OCI-LY3 (cell line): ENCODE data around the gene SOX8.

Experiments
- H2AFZ ChIP-seq: fragments of 200-600, 300-600 bp; shearing (Covaris generic); 2 replicates; pipeline ENCODE4 v1.6.0; 2014; ENCODE audit warnings: antibody characterized with exemption, low read depth, low read length
- H3K27ac ChIP-seq: fragments of 200-600, 300-600 bp; sonication (generic); 2 replicates; pipeline ENCODE4 v1.5.1; 2014; ENCODE audit warnings: mild to moderate bottlenecking, low read length, moderate library complexity, mixed read lengths
- H3K27me3 ChIP-seq: fragments of 200-600, 300-600 bp; sonication (generic); 2 replicates; pipeline ENCODE4 v1.6.1; 2014; ENCODE audit warnings: low read depth, low read length, mixed read lengths
- H3K36me3 ChIP-seq: fragments of 200-600, 300-600 bp; sonication (generic); replicated peaks from 2 replicates; pipeline ENCODE3; 2014; ENCODE audit warnings: low read depth, low read length, mixed read lengths
- H3K4me1 ChIP-seq: fragments of 300-600, 200-600 bp; sonication (generic); 2 replicates; pipeline ENCODE4 v1.6.1; 2014; ENCODE audit warnings: low read length, mixed read lengths
- H3K4me2 ChIP-seq: fragments of 200-600, 300-600 bp; sonication (generic); 2 replicates; pipeline ENCODE4 v1.6.1; 2014; ENCODE audit warnings: low read length, mixed read lengths
- H3K4me3 ChIP-seq: fragments of 300-600, 200-600 bp; sonication (generic); 2 replicates; pipeline ENCODE4 v1.5.1; 2014; ENCODE audit warnings: antibody characterized with exemption, mild to moderate bottlenecking, low read length, moderate library complexity
- H3K79me2 ChIP-seq: fragments of 300-600, 200-600 bp; shearing (Covaris generic); 2 replicates; pipeline ENCODE4 v1.6.1; 2014; ENCODE audit warnings: mild to moderate bottlenecking, low read length, mixed read lengths
- H3K9ac ChIP-seq: fragments of 300-600, 200-600 bp; shearing (Covaris generic); 2 replicates; pipeline ENCODE4 v1.6.0; 2014; ENCODE audit warnings: mild to moderate bottlenecking, low read length, moderate library complexity
- H3K9me3 ChIP-seq: fragments of 200-600, 300-600 bp; shearing (Covaris generic); 2 replicates; pipeline ENCODE4 v1.6.1; 2014; ENCODE audit warnings: low read length, mixed read lengths; ENCODE audit not compliant: insufficient read depth
- H4K20me1 ChIP-seq: fragments of 200-600, 300-600 bp; sonication (generic); 2 replicates; pipeline ENCODE4 v1.6.1; 2016; ENCODE audit warnings: low read length, mixed read lengths; ENCODE audit not compliant: insufficient read depth
- EZH2phosphoT487 ChIP-seq: fragments of 200-600 bp; shearing (Covaris generic); IDR thresholded peaks from 2 replicates; pipeline ENCODE4 v1.6.1; 2018; ENCODE audit warnings: antibody characterized with exemption, mixed run types, low read depth
- TF ChIP-seq, protein P1 (sequence below): fragments of 200-600, 300-600 bp; sonication (generic); IDR thresholded peaks from 2 replicates; pipeline ENCODE4 v1.5.1; 2014; ENCODE audit warnings: antibody characterized with exemption, low read length, low read depth

SOX8 gene

GRCh38 chr16:995783-996182, 14.2 kb downstream of the SOX8 start:
- Histone ChIP-seq H3K9me3 (no peaks in the 10 kb centered on the region), H3K27me3 (peaks cover 47% of the 10 kb centered on the region), H3K4me1 (no peaks in the 10 kb centered on the region), H3K4me2 (no peak overlapping the region), H3K9ac (no peak overlapping the region), H3K36me3 (no peaks in the 10 kb centered on the region), H3K4me3 (no peak overlapping the region), H3K27ac (no peak overlapping the region), H4K20me1 (no peaks in the 10 kb centered on the region), H3K79me2 (no peaks in the 10 kb centered on the region), H2AFZ (no peak overlapping the region)
- TF ChIP-seq EZH2phosphoT487: no peak
- TF ChIP-seq, protein P1, sequence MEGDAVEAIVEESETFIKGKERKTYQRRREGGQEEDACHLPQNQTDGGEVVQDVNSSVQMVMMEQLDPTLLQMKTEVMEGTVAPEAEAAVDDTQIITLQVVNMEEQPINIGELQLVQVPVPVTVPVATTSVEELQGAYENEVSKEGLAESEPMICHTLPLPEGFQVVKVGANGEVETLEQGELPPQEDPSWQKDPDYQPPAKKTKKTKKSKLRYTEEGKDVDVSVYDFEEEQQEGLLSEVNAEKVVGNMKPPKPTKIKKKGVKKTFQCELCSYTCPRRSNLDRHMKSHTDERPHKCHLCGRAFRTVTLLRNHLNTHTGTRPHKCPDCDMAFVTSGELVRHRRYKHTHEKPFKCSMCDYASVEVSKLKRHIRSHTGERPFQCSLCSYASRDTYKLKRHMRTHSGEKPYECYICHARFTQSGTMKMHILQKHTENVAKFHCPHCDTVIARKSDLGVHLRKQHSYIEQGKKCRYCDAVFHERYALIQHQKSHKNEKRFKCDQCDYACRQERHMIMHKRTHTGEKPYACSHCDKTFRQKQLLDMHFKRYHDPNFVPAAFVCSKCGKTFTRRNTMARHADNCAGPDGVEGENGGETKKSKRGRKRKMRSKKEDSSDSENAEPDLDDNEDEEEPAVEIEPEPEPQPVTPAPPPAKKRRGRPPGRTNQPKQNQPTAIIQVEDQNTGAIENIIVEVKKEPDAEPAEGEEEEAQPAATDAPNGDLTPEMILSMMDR: no peak

DNA sequence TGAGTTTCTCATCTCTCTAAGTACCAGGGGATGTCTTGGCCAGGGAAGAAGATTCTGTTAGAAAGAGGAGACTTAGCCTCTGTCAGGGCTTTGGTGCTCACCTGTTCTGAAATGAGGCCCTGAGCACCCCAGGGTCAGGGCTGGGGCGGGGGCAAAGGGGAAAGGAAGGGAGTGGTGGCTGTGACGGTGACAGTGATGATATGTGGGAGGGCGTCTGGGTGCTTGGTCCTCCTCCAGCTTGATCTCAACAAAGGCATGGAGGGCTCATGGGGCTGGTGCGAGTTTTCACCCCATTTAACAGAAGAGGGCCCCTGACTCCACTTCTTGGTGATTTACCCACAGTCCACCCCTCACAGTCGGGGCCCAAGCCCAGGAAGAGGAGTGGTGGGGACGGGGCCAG, 15.1 kb downstream of the SOX8 start:
- Histone ChIP-seq H3K4me2 (no peak overlapping the region), H3K27ac (no peak overlapping the region), H2AFZ (no peak overlapping the region), H3K36me3 (no peaks in the 10 kb centered on the region), H3K79me2 (no peaks in the 10 kb centered on the region), H3K9me3 (no peaks in the 10 kb centered on the region), H3K4me1 (no peaks in the 10 kb centered on the region), H3K4me3 (no peak overlapping the region), H3K27me3 (peaks cover 54% of the 10 kb centered on the region), H3K9ac (no peak overlapping the region), H4K20me1 (no peaks in the 10 kb centered on the region)
- TF ChIP-seq EZH2phosphoT487: no peak
- TF ChIP-seq, protein P1: no peak

- Histone ChIP-seq H4K20me1 (no peaks in the 10 kb centered on the region), H3K9ac (no peak overlapping the region), H3K4me1 (no peaks in the 10 kb centered on the region), H3K36me3 (no peaks in the 10 kb centered on the region), H3K4me3 (no peak overlapping the region), H3K4me2 (no peak overlapping the region), H3K79me2 (no peaks in the 10 kb centered on the region), H3K27ac (no peak overlapping the region), H3K9me3 (no peaks in the 10 kb centered on the region), H3K27me3 (peaks cover 55% of the 10 kb centered on the region), H2AFZ (no peak overlapping the region)
- no peak for TF ChIP-seq EZH2phosphoT487
- TF ChIP-seq, protein P1: no peak
Observed at GRCh38 chr16:997440-998051, 16.0 kb downstream of the SOX8 start.

- Histone ChIP-seq H3K4me3 (no peak overlapping the region), H2AFZ (no peak overlapping the region), H3K27ac (no peak overlapping the region), H3K4me1 (no peaks in the 10 kb centered on the region), H4K20me1 (no peaks in the 10 kb centered on the region), H3K9me3 (no peaks in the 10 kb centered on the region), H3K79me2 (no peaks in the 10 kb centered on the region), H3K4me2 (no peak overlapping the region), H3K27me3 (peaks cover 55% of the 10 kb centered on the region), H3K9ac (no peak overlapping the region), H3K36me3 (no peaks in the 10 kb centered on the region)
- TF ChIP-seq, protein P1: no peak
- TF ChIP-seq EZH2phosphoT487: no peak
Observed at GRCh38 chr16:998211-998610, 16.6 kb downstream of the SOX8 start.
